BLaER1 (cell line): Measurements from ENCODE around the gene GPR42.
"Not testable (repeated sequence)": the region's sequence is repeated elsewhere in the genome, so short reads cannot be mapped to it uniquely, and the experiment has no call there.

Source experiments
- H3K27ac ChIP-seq: shearing (Covaris generic); formaldehyde crosslinking; 2 replicates; pipeline ENCODE4 v1.8.1; 2022
- H3K27me3 ChIP-seq: shearing (Covaris generic); formaldehyde crosslinking; 2 replicates; pipeline ENCODE4 v1.8.1; 2022
- H3K36me3 ChIP-seq: shearing (Covaris generic); formaldehyde crosslinking; 2 replicates; pipeline ENCODE4 v1.8.1; 2022
- H3K4me1 ChIP-seq: shearing (Covaris generic); formaldehyde crosslinking; 2 replicates; pipeline ENCODE4 v1.8.1; 2022
- H3K4me2 ChIP-seq: shearing (Covaris generic); formaldehyde crosslinking; 2 replicates; pipeline ENCODE4 v1.8.1; 2022
- H3K4me3 ChIP-seq: shearing (Covaris generic); formaldehyde crosslinking; 2 replicates; pipeline ENCODE4 v1.8.1; 2022
- H3K9ac ChIP-seq: shearing (Covaris generic); formaldehyde crosslinking; 2 replicates; pipeline ENCODE4 v1.8.1; 2022
- H3K9me3 ChIP-seq: shearing (Covaris generic); formaldehyde crosslinking; 2 replicates; pipeline ENCODE4 v1.8.1; 2022
- H4K20me1 ChIP-seq: shearing (Covaris generic); formaldehyde crosslinking; 2 replicates; pipeline ENCODE4 v1.8.1; 2022
- Cebpa-rat ChIP-seq: shearing (Covaris generic); IDR thresholded peaks from 2 replicates; pipeline ENCODE4 v1.8.1; 2022

The GPR42 gene

GRCh38 chr19:35351411-35352176 is 19.3 kb upstream of the GPR42 start:
- peaks cover 8% of the 10 kb centered on the region; the same call in 1 of the 2 replicates for H3K36me3 ChIP-seq
- TF ChIP-seq Cebpa-rat: no peak
- H3K27me3 ChIP-seq: no peaks in the 10 kb centered on the region
- H3K4me2 ChIP-seq: peak overlapping the region; percentile 93
- H3K27ac ChIP-seq: peak overlapping the region; percentile 88
- H3K4me3 ChIP-seq: peak overlapping the region; percentile 60
- H3K9me3 ChIP-seq: no peaks in the 10 kb centered on the region
- H3K4me1 ChIP-seq: peaks cover 89% of the 10 kb centered on the region
- H3K9ac ChIP-seq: peak overlapping the region; percentile 76
- H4K20me1 ChIP-seq: no peaks in the 10 kb centered on the region

GRCh38 chr19:35352177-35352447 is 18.8 kb upstream of the GPR42 start:
- no peaks in the 10 kb centered on the region for H3K9me3 ChIP-seq
- H3K9ac ChIP-seq: peak overlapping the region; percentile 76
- no peak for TF ChIP-seq Cebpa-rat
- peaks cover 84% of the 10 kb centered on the region for H3K4me1 ChIP-seq
- peak overlapping the region; percentile 60 for H3K4me3 ChIP-seq
- peak overlapping the region; percentile 93 for H3K4me2 ChIP-seq
- H3K36me3 ChIP-seq: peaks cover 8% of the 10 kb centered on the region; the same call in 1 of the 2 replicates
- no peaks in the 10 kb centered on the region for H4K20me1 ChIP-seq
- H3K27ac ChIP-seq: peak overlapping the region; percentile 88
- no peaks in the 10 kb centered on the region for H3K27me3 ChIP-seq

DNA sequence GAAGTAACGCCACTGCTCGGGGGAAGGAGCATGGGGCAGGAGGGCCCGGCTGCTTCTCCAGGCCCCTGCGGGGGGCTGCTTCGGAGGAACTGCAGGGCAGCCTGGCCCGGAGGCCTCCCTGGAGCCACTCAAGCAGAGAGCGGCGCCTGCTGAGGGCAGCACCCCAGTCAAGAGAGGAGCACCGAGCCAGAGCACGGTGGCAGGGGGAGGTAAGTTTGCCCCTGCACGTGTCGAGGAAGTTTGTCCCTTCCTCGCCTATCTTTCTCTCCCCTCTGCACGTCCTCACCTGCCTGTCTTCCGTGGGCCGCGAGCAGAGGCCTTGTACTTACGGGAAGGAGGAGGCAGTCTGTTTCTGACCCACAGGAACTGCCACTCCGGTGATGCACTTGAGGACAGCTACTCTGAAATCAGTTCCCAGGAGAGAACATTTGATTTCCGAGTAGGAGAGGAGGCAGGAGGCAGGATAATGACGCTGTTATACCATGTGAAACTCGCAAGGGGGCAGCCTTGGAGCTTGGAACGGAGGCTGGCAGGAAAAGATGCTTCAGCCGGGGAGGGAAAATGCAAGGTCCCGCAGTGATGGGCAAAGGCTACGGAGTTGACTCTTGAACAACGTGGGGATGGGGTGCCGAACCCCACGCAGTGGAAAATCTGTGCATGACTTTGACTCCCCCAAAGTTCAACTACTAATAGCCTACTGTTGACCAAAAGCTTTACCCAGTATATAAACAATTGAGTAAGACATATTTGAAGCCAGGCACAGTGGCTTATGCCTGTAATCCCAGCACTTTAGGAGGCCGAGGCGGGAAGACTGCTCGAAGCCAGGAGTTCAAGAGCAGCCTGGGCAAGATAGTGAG is 18.2 kb upstream of the GPR42 start:
- Histone ChIP-seq H3K4me1 (peaks cover 81% of the 10 kb centered on the region), H4K20me1 (no peaks in the 10 kb centered on the region), H3K27me3 (no peaks in the 10 kb centered on the region), H3K4me3 (peak overlapping the region; percentile 60), H3K4me2 (peak overlapping the region; percentile 93), H3K9me3 (no peaks in the 10 kb centered on the region), H3K36me3 (peaks cover 8% of the 10 kb centered on the region; the same call in 1 of the 2 replicates), H3K27ac (peak overlapping the region; percentile 88), H3K9ac (peak overlapping the region; percentile 76)
- TF ChIP-seq Cebpa-rat: no peak

DNA sequence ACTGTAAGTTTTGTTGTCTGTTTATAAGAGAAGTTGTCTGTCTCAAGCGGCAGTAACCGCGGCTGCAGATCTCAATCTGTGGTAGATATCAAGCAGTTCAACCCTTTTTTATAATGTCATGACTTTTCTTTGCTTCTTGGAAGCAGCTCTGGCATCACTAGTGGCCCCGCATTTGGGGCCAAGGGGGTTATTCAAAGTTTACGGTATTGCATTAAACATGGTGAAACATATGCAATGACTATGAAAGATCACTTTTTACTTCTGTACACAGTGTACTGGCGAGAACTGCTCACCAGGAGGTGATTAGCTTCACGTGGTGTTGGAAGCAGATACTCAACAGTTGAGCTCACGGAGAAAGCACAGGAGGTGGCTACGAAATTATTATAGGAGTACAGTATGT is 17.2 kb upstream of the GPR42 start:
- no peak for TF ChIP-seq Cebpa-rat
- peak overlapping the region; percentile 93 for H3K4me2 ChIP-seq

GRCh38 chr19:35354898-35355297 is 16.0 kb upstream of the GPR42 start:
- H3K9me3 ChIP-seq: no peaks in the 10 kb centered on the region
- H3K4me2 ChIP-seq: no peak overlapping the region

More for the DNA sequence above, 17.2 kb upstream of the GPR42 start:
- no peak overlapping the region for H3K4me3 ChIP-seq
- H3K27me3 ChIP-seq: no peaks in the 10 kb centered on the region
- no peak overlapping the region for H3K9ac ChIP-seq
- H3K27ac ChIP-seq: no peak overlapping the region
- H3K4me1 ChIP-seq: peaks cover 80% of the 10 kb centered on the region
- no peaks in the 10 kb centered on the region for H3K36me3 ChIP-seq
- no peaks in the 10 kb centered on the region for H4K20me1 ChIP-seq
- no peaks in the 10 kb centered on the region for H3K9me3 ChIP-seq

GRCh38 chr19:35355791-35356460 is 14.9 kb upstream of the GPR42 start:
- Histone ChIP-seq H3K27ac (no peak overlapping the region), H3K4me2 (peak overlapping the region; percentile 42; the same call in 1 of the 2 replicates), H3K9ac (no peak overlapping the region), H3K27me3 (no peaks in the 10 kb centered on the region), H3K4me1 (peaks cover 59% of the 10 kb centered on the region), H3K9me3 (no peaks in the 10 kb centered on the region), H4K20me1 (no peaks in the 10 kb centered on the region), H3K4me3 (no peak overlapping the region), H3K36me3 (no peaks in the 10 kb centered on the region)
- no peak for TF ChIP-seq Cebpa-rat

More at GRCh38 chr19:35354898-35355297, 16.0 kb upstream of the GPR42 start:
- Histone ChIP-seq H4K20me1 (no peaks in the 10 kb centered on the region), H3K4me1 (peaks cover 67% of the 10 kb centered on the region), H3K36me3 (no peaks in the 10 kb centered on the region), H3K9ac (no peak overlapping the region), H3K4me3 (no peak overlapping the region), H3K27me3 (no peaks in the 10 kb centered on the region), H3K27ac (no peak overlapping the region)
- TF ChIP-seq Cebpa-rat: no peak

- Histone ChIP-seq H3K27me3 (no peaks in the 10 kb centered on the region), H3K36me3 (no peaks in the 10 kb centered on the region), H3K9me3 (no peaks in the 10 kb centered on the region), H3K27ac (no peak within 1 kb of the TSS), H3K4me1 (peaks cover 44% of the 10 kb centered on the region), H3K4me2 (peak within 1 kb of the TSS; percentile 44), H3K4me3 (no peak within 1 kb of the TSS), H4K20me1 (no peaks in the 10 kb centered on the region), H3K9ac (no peak within 1 kb of the TSS)
- TF ChIP-seq Cebpa-rat: peak; percentile 57; the same call in 1 of the 2 replicates
Observed at GRCh38 chr19:35357867-35358573, 12.8 kb upstream of the GPR42 start, which contains the start of gene FFAR3. TSS of gene FFAR3 (plus strand) at chr19:35358460. CDS start at chr19:35358891, 431 bp downstream.

DNA sequence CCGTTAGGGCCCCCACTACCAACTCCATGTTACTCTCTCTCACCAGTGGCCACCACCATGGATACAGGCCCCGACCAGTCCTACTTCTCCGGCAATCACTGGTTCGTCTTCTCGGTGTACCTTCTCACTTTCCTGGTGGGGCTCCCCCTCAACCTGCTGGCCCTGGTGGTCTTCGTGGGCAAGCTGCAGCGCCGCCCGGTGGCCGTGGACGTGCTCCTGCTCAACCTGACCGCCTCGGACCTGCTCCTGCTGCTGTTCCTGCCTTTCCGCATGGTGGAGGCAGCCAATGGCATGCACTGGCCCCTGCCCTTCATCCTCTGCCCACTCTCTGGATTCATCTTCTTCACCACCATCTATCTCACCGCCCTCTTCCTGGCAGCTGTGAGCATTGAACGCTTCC is 12.0 kb upstream of the GPR42 start:
- not testable (repeated sequence) for H3K36me3 ChIP-seq, H3K27me3 ChIP-seq, H3K4me3 ChIP-seq, H3K4me2 ChIP-seq, H3K27ac ChIP-seq, H3K9me3 ChIP-seq, H3K9ac ChIP-seq, H4K20me1 ChIP-seq
- H3K4me1 ChIP-seq: peaks cover 36% of the 10 kb centered on the region

DNA sequence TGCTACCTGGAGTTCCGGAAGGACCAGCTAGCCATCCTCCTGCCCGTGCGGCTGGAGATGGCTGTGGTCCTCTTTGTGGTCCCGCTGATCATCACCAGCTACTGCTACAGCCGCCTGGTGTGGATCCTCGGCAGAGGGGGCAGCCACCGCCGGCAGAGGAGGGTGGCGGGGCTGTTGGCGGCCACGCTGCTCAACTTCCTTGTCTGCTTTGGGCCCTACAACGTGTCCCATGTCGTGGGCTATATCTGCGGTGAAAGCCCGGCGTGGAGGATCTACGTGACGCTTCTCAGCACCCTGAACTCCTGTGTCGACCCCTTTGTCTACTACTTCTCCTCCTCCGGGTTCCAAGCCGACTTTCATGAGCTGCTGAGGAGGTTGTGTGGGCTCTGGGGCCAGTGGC is 11.5 kb upstream of the GPR42 start:
- not testable (repeated sequence) for H3K27ac ChIP-seq, H3K9me3 ChIP-seq, H3K27me3 ChIP-seq, H3K4me2 ChIP-seq, H3K4me3 ChIP-seq, H4K20me1 ChIP-seq, H3K9ac ChIP-seq, H3K36me3 ChIP-seq
- peaks cover 36% of the 10 kb centered on the region for H3K4me1 ChIP-seq

DNA sequence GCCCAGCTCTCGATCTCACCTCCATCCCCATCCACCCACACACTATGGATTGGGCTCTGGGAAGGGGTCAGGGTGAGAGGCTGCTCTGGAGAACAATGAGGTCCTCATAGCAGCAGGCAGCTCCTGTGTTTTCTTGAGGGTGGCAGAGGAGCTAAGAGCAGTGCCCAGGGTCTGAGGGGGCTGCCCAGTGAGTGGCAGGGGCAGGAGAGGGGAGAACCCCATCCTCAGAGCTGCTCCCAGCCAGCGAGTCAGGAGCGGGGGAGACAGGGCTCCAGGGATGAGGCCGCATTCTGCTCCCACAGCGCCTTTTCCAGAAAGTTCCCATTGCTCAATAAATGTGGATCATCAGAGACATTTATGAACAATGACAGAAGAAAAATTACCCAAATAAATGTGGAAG is 10.8 kb upstream of the GPR42 start:
- H3K4me1 ChIP-seq: peaks cover 33% of the 10 kb centered on the region
- not testable (repeated sequence) for H3K9ac ChIP-seq, H4K20me1 ChIP-seq, H3K4me2 ChIP-seq, H3K27me3 ChIP-seq, H3K4me3 ChIP-seq, H3K36me3 ChIP-seq, H3K27ac ChIP-seq, H3K9me3 ChIP-seq
